ENCODE results near the gene NT5M.

DNA sequence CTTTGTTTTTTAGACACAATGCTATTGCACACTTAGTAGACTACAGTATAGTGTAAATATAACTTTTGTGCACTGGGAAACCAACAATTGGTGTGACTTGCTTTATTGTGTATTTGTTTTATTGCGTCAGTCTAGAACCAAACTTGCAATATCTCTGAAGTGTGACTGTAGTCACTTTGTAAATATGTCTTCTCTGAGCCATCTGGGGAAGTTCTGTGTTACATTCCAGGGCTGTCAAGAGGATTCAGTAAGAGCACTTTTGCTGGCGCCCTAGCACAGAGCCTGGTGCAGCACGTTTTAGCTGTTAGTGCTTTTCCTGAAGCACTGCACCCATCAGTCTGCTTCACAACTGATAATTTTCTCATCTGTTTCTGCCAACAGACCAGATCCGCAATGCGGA lies 73.2 kb downstream of the NT5M start:
- TF ChIP-seq SRF (CRISPR knock-in tag; IDR thresholded peaks at IDR 0.05): no peak
- TF ChIP-seq EZH2 (IDR thresholded peaks at IDR 0.05; ENCODE audit: borderline replicate concordance, low read depth, low read length): no peak
- no peak for TF ChIP-seq FOXA3 (CRISPR knock-in tag; conservative IDR thresholded peaks at IDR 0.05 in 1 of 2, IDR thresholded peaks at IDR 0.05 in 1 of 2)
- TF ChIP-seq, protein P1, sequence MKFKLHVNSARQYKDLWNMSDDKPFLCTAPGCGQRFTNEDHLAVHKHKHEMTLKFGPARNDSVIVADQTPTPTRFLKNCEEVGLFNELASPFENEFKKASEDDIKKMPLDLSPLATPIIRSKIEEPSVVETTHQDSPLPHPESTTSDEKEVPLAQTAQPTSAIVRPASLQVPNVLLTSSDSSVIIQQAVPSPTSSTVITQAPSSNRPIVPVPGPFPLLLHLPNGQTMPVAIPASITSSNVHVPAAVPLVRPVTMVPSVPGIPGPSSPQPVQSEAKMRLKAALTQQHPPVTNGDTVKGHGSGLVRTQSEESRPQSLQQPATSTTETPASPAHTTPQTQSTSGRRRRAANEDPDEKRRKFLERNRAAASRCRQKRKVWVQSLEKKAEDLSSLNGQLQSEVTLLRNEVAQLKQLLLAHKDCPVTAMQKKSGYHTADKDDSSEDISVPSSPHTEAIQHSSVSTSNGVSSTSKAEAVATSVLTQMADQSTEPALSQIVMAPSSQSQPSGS (CRISPR knock-in tag; IDR thresholded peaks at IDR 0.05): no peak
- no peak for TF ChIP-seq ZNF436 (CRISPR knock-in tag; IDR thresholded peaks at IDR 0.05)
- TF ChIP-seq, protein P2, sequence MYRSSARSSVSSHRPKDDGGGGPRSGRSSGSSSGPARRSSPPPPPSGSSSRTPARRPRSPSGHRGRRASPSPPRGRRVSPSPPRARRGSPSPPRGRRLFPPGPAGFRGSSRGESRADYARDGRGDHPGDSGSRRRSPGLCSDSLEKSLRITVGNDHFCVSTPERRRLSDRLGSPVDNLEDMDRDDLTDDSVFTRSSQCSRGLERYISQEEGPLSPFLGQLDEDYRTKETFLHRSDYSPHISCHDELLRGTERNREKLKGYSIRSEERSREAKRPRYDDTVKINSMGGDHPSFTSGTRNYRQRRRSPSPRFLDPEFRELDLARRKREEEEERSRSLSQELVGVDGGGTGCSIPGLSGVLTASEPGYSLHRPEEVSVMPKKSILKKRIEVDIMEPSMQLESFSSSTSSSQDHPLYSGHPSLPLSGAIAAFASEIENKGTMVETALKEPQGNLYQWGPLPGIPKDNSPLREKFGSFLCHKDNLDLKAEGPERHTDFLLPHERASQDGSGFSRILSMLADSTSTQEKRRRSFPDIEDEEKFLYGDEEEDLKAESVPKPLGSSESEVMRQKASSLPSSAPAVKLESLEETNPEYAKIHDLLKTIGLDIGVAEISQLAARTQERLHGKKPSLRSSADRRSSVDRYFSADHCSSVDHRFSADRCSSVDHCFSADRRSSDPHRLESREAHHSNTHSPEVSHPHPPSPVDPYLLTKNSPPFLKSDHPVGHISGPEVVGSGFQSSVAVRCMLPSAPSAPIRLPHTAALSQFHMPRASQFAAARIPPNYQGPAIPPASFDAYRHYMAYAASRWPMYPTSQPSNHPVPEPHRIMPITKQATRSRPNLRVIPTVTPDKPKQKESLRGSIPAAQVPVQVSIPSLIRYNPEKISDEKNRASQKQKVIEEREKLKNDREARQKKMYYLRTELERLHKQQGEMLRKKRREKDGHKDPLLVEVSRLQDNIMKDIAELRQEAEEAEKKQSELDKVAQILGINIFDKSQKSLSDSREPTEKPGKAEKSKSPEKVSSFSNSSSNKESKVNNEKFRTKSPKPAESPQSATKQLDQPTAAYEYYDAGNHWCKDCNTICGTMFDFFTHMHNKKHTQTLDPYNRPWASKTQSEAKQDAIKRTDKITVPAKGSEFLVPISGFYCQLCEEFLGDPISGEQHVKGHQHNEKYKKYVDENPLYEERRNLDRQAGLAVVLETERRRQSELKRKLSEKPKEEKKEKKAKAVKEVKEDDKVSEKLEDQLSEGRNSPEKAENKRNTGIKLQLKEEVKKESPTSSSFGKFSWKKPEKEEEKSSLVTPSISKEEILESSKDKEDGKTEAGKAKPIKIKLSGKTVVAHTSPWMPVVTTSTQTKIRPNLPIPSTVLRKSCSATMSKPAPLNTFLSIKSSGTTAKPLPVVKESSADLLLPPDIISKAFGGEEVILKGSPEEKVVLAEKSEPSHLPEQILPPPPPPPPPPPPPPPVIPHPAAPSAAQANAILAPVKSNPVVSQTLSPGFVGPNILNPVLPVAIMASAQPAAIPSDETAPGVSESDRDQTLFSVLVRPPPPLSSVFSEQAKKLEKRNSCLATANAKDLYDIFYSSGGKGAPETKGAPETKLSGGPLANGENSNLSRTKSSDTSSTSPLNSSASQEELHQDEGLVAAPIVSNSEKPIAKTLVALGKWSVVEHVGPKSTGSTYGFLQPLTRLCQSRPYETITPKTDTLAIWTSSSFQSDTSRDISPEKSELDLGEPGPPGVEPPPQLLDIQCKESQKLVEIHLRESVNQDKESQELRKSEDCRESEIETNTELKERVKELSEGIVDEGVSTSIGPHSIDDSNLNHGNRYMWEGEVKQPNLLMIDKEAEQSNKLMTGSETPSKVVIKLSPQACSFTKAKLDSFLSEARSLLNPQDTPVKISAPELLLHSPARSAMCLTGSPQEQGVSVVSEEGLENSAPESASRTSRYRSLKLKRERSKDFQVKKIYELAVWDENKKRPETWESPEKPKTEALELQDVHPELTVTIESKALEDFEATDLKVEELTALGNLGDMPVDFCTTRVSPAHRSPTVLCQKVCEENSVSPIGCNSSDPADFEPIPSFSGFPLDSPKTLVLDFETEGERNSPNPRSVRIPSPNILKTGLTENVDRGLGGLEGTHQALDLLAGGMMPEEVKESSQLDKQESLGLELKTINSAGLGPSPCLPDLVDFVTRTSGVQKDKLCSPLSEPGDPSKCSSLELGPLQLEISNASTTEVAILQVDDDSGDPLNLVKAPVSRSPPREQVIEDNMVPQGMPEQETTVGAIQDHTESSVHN (IDR thresholded peaks at IDR 0.05; ENCODE audit: borderline replicate concordance in 1 of 2, low read depth in 1 of 2): no peak
- TF ChIP-seq, protein P3, sequence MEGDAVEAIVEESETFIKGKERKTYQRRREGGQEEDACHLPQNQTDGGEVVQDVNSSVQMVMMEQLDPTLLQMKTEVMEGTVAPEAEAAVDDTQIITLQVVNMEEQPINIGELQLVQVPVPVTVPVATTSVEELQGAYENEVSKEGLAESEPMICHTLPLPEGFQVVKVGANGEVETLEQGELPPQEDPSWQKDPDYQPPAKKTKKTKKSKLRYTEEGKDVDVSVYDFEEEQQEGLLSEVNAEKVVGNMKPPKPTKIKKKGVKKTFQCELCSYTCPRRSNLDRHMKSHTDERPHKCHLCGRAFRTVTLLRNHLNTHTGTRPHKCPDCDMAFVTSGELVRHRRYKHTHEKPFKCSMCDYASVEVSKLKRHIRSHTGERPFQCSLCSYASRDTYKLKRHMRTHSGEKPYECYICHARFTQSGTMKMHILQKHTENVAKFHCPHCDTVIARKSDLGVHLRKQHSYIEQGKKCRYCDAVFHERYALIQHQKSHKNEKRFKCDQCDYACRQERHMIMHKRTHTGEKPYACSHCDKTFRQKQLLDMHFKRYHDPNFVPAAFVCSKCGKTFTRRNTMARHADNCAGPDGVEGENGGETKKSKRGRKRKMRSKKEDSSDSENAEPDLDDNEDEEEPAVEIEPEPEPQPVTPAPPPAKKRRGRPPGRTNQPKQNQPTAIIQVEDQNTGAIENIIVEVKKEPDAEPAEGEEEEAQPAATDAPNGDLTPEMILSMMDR (IDR thresholded peaks at IDR 0.05 in 2 of 3, conservative IDR thresholded peaks at IDR 0.05 in 1 of 3; ENCODE audit: insufficient read depth in 2 of 3, low read depth in 1 of 3, low read length in 3 of 3): no peak
- no peak for TF ChIP-seq ZNF707 (CRISPR knock-in tag; conservative IDR thresholded peaks at IDR 0.05)
- no peak for TF ChIP-seq LEF1 (IDR thresholded peaks at IDR 0.05)

Data from K562 (cell line).